Thoracic aorta (tissue), 2 donors: Measurements from ENCODE around the gene METTL5. TPM values are rescaled to one million over a fixed set of nuclear protein-coding genes. Genes with fewer than 3 reads are reported as not detected.

Source experiments
- ATAC-seq: fragments of 150-250 bp; one replicate; pipeline ENCODE4 v1.8.0; 2017; ENCODE audit warnings: low read depth; ENCODE audit not compliant: insufficient number of reproducible peaks, low FRiP score
- DNase-seq: peaks from one replicate; pipeline ENCODE4 v3.0.0-alpha.2; 2020; ENCODE audit warnings: low spot score
- H3K27ac ChIP-seq, 2 donors: fragments of 200-600 bp; sonication (generic); 1 replicate in 1 of 2; 2 replicates in 1 of 2; pipeline ENCODE4 v1.5.1; 2016; ENCODE audit warnings: mild to moderate bottlenecking in 2 of 2, moderate library complexity in 2 of 2
- H3K27me3 ChIP-seq: fragments of 200-600 bp; sonication (generic); replicated peaks from 2 replicates; pipeline ENCODE4 v1.6.0; 2016; ENCODE audit warnings: mild to moderate bottlenecking; ENCODE audit not compliant: insufficient read depth
- H3K36me3 ChIP-seq: fragments of 200-600 bp; sonication (generic); one replicate; pipeline ENCODE4 v1.5.1; 2016
- H3K4me1 ChIP-seq, 2 donors: fragments of 200-600 bp; sonication (generic); 1 replicate in 1 of 2; 2 replicates in 1 of 2; pipeline versions ENCODE4 v1.5.1 to v1.6.0; 2016; ENCODE audit warnings: low read depth in 2 of 2, mild to moderate bottlenecking in 1 of 2; ENCODE audit not compliant: control insufficient read depth in 1 of 2
- H3K4me3 ChIP-seq: fragments of 200-600 bp; sonication (generic); 2 replicates; pipeline ENCODE4 v1.5.1; 2016; ENCODE audit warnings: mild to moderate bottlenecking
- H3K9me3 ChIP-seq: fragments of 200-600 bp; sonication (generic); 2 replicates; pipeline ENCODE4 v1.5.1; 2016
- total RNA-seq, 2 donors: library from RNA; depleted of rRNA; stranded (reverse); fragments of >200 nt; gene quantifications; one replicate each; pipeline versions ENCODE4 v1.1.0 to v1.2.3, GENCODE V29; 2016
- TF ChIP-seq, protein P1 (sequence below): fragments of 200-600 bp; sonication (generic); IDR thresholded peaks from one replicate; pipeline ENCODE4 v1.5.1; 2019; ENCODE audit warnings: antibody characterized with exemption

The METTL5 gene
- total RNA-seq, 2 donors from 2014 or later, result 25.3 to 73.5 TPM

DNA sequence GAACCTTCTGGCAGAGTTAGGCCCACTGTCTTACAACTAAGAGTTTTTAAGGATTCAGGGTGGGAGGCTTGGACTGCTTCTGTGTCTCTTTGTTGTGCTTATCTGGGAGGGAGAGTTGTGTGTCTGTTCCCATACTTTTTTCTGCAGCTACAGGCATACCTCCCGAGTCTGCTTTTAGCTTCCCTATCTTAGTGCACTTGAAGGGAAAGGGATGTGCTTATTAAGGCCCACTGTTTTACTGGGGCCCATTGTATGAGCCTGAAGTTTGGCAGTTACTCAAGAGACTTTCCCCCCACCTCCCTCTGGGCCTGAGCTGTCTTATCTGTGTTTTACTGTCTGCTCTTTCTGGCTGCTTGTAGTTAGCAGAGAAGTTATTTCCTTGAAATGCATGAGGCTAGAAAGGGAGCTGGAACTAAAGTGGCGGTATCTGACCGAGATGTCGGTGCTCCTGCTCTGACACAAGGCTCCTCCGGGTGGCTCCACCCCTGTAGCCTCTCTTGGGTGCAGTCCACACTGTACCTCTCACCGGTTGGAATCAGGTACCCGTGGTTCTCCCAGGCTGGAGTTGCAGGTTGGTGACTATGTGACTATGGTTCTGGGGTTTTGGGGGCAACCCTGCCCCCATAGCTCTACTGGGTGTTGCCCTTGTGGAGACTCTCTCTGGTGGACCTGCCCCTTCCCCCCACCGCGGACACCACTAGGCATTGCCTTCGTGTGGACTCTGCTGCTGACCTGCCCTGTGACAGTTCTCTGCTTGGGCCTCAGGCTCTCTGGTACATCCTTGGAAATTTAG lies 15.4 kb upstream of the METTL5 start:
- Histone ChIP-seq H3K27ac (no peak overlapping the region), H3K9me3 (no peaks in the 10 kb centered on the region), H3K27me3 (no peaks in the 10 kb centered on the region), H3K4me1 (peaks cover 7 to 30% of the 10 kb centered on the region in 2 donors), H3K36me3 (no peaks in the 10 kb centered on the region), H3K4me3 (no peak overlapping the region)
- ATAC-seq (no peak), DNase-seq (no peak)
- TF ChIP-seq, protein P1, sequence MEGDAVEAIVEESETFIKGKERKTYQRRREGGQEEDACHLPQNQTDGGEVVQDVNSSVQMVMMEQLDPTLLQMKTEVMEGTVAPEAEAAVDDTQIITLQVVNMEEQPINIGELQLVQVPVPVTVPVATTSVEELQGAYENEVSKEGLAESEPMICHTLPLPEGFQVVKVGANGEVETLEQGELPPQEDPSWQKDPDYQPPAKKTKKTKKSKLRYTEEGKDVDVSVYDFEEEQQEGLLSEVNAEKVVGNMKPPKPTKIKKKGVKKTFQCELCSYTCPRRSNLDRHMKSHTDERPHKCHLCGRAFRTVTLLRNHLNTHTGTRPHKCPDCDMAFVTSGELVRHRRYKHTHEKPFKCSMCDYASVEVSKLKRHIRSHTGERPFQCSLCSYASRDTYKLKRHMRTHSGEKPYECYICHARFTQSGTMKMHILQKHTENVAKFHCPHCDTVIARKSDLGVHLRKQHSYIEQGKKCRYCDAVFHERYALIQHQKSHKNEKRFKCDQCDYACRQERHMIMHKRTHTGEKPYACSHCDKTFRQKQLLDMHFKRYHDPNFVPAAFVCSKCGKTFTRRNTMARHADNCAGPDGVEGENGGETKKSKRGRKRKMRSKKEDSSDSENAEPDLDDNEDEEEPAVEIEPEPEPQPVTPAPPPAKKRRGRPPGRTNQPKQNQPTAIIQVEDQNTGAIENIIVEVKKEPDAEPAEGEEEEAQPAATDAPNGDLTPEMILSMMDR, result no peak

DNA sequence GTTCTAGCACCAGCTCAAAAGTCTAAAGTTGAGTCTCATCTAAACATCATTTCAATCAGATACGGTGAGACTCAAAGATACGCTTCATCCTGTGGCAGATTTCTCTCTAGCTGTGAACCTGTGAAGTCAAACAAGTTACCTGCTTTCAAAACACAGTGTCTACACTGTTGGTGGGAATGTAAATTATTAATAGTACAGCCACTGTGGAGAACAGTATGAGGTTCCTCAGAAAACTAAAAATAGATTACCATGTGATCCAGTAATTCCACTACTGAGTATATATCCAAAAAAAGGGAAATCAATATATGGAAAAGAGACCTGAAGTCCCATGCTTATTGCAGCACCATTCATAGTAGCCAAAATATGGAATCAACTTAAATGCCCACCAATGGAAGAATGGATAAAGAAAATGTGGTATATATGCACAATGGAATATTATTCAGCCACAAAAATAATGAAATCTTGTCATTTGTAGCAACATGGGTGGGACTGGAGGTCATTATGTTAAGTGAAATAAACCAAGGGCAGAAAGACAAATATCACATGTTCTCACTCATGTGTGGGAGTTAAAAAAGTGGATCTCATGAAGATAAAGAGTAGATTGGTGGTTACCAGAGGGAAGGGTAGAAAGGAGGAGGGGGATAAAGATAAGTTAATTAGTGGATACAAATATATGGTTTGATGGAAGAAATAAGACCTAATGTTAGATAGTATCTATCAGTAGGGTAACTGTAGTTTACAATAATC lies 14.2 kb upstream of the METTL5 start:
- Histone ChIP-seq H3K27me3 (no peaks in the 10 kb centered on the region), H3K36me3 (no peaks in the 10 kb centered on the region), H3K4me3 (no peak overlapping the region), H3K9me3 (no peaks in the 10 kb centered on the region), H3K27ac (no peak overlapping the region), H3K4me1 (peaks cover 14 to 34% of the 10 kb centered on the region in 2 donors)
- no peak for ATAC-seq
- TF ChIP-seq, protein P1, result no peak
- DNase-seq, result no peak

DNA sequence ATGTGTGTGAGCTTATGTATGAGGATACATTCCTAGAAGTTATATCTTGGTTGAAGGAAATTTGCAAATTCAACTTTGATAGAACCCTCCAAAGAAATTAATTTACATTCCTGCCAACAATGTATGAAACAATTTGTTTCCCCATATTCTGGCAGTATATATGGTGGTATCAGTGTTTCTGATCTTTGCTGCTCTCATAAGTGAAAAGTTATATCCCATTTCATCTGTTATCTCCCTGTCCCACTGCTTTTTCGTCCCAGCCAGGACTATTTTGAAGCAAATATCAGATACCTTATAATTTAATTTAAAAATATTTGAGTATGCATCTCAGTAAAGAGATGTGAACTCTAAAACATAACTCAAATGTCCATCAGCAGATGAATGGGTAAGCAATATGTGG lies 9.7 kb upstream of the METTL5 start:
- H3K9me3 ChIP-seq, result no peaks in the 10 kb centered on the region
- no peak overlapping the region for H3K27ac ChIP-seq
- TF ChIP-seq, protein P1, result no peak
- no peaks in the 10 kb centered on the region for H3K36me3 ChIP-seq
- H3K4me3 ChIP-seq, result no peak overlapping the region
- DNase-seq (no peak), ATAC-seq (no peak)
- H3K27me3 ChIP-seq, result no peaks in the 10 kb centered on the region
- H3K4me1 ChIP-seq, result peaks cover 29 to 52% of the 10 kb centered on the region in 2 donors

DNA sequence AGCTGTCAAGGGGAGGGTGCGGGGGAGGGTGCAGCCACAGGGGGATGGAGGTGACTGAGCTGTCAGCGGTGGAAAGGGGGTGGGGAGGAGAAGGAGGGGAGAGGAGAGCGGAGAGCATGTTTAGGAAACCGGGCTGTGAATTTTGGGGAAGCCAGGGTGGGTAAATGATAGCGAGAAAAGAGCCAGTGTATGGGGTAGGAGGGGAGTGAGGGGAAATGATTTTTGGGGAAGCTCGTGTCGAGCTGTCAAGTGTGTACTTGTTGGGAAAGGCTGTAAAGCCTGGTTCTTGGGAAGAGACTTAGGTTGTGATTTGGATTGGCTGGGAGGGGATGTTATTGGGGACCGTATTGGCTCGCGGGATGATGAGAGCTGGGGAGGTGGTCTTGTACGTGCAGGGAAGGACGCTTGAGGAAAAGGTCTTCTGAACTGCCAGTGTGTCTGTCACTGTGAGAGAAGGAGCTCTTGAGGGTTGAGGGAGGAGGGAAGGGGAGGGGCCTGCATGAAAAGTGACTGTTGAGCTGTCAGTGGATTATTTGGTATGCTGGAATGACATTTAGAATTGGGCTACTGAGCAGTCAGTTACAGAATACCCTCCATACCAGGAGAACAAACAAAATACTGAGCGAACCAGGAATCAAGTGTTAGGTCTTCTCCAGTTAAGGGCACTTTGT lies 3.6 kb upstream of the METTL5 start:
- Histone ChIP-seq H3K27me3 (no peaks in the 10 kb centered on the region), H3K27ac (peak overlapping the region; percentile 88 to 89), H3K4me3 (peak overlapping the region; percentile 99), H3K9me3 (no peaks in the 10 kb centered on the region), H3K36me3 (no peaks in the 10 kb centered on the region), H3K4me1 (peaks cover 39 to 46% of the 10 kb centered on the region in 2 donors)
- TF ChIP-seq, protein P1, result no peak
- DNase-seq, result no peak
- no peak for ATAC-seq
